OCI-LY3 (cell line): ENCODE measurements around the gene FZD7.
A peak's percentile ranks its signal among the peaks of the same experiment; 100 is the strongest.

Source experiments
- H2AFZ ChIP-seq: fragments of 200-600, 300-600 bp; shearing (Covaris generic); 2 replicates; pipeline ENCODE4 v1.6.0; 2014; ENCODE audit warnings: antibody characterized with exemption, low read depth, low read length
- H3K27ac ChIP-seq: fragments of 200-600, 300-600 bp; sonication (generic); 2 replicates; pipeline ENCODE4 v1.5.1; 2014; ENCODE audit warnings: mild to moderate bottlenecking, low read length, moderate library complexity, mixed read lengths
- H3K27me3 ChIP-seq: fragments of 200-600, 300-600 bp; sonication (generic); 2 replicates; pipeline ENCODE4 v1.6.1; 2014; ENCODE audit warnings: low read depth, low read length, mixed read lengths
- H3K36me3 ChIP-seq: fragments of 200-600, 300-600 bp; sonication (generic); replicated peaks from 2 replicates; pipeline ENCODE3; 2014; ENCODE audit warnings: low read depth, low read length, mixed read lengths
- H3K4me1 ChIP-seq: fragments of 300-600, 200-600 bp; sonication (generic); 2 replicates; pipeline ENCODE4 v1.6.1; 2014; ENCODE audit warnings: low read length, mixed read lengths
- H3K4me2 ChIP-seq: fragments of 200-600, 300-600 bp; sonication (generic); 2 replicates; pipeline ENCODE4 v1.6.1; 2014; ENCODE audit warnings: low read length, mixed read lengths
- H3K4me3 ChIP-seq: fragments of 300-600, 200-600 bp; sonication (generic); 2 replicates; pipeline ENCODE4 v1.5.1; 2014; ENCODE audit warnings: antibody characterized with exemption, mild to moderate bottlenecking, low read length, moderate library complexity
- H3K79me2 ChIP-seq: fragments of 300-600, 200-600 bp; shearing (Covaris generic); 2 replicates; pipeline ENCODE4 v1.6.1; 2014; ENCODE audit warnings: mild to moderate bottlenecking, low read length, mixed read lengths
- H3K9ac ChIP-seq: fragments of 300-600, 200-600 bp; shearing (Covaris generic); 2 replicates; pipeline ENCODE4 v1.6.0; 2014; ENCODE audit warnings: mild to moderate bottlenecking, low read length, moderate library complexity
- H3K9me3 ChIP-seq: fragments of 200-600, 300-600 bp; shearing (Covaris generic); 2 replicates; pipeline ENCODE4 v1.6.1; 2014; ENCODE audit warnings: low read length, mixed read lengths; ENCODE audit not compliant: insufficient read depth
- H4K20me1 ChIP-seq: fragments of 200-600, 300-600 bp; sonication (generic); 2 replicates; pipeline ENCODE4 v1.6.1; 2016; ENCODE audit warnings: low read length, mixed read lengths; ENCODE audit not compliant: insufficient read depth
- CTCF ChIP-seq: fragments of 200-600, 300-600 bp; sonication (generic); IDR thresholded peaks from 2 replicates; pipeline ENCODE4 v1.5.1; 2014; ENCODE audit warnings: antibody characterized with exemption, low read length, low read depth
- EZH2phosphoT487 ChIP-seq: fragments of 200-600 bp; shearing (Covaris generic); IDR thresholded peaks from 2 replicates; pipeline ENCODE4 v1.6.1; 2018; ENCODE audit warnings: antibody characterized with exemption, mixed run types, low read depth

Gene FZD7

DNA sequence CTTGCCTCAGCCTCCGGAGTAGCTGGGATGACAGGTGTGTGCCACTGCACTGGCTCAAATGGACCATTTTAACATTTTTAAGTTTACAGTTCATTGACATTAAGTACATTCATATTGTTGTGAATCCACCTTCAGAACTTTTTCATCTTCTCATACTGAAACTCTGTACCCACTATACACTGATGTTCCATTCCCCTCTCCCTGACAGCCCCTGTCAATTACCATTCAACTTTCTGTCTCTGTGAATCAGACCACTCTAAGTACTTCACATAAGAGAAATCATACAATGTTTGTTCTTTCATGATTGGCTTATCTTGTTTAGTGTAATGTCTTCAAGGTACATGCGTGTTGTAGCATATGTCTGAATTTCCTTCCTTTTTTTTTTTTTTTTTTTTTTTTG is 37.5 kb downstream of the FZD7 start:
- no peak overlapping the region for H3K9ac ChIP-seq
- H3K4me2 ChIP-seq: 0 out of 2 replicates have a peak overlapping the region, but pooled peaks have one; percentile 7
- TF ChIP-seq CTCF (no peak), EZH2phosphoT487 (no peak)
- H3K4me1 ChIP-seq: peaks cover 4% of the 10 kb centered on the region
- no peaks in the 10 kb centered on the region for H3K36me3 ChIP-seq
- no peaks in the 10 kb centered on the region for H4K20me1 ChIP-seq
- H3K9me3 ChIP-seq: no peaks in the 10 kb centered on the region
- H3K4me3 ChIP-seq: no peak overlapping the region
- H3K27ac ChIP-seq: no peak overlapping the region
- H3K27me3 ChIP-seq: no peaks in the 10 kb centered on the region
- H2AFZ ChIP-seq: 0 out of 2 replicates have a peak overlapping the region, but pooled peaks have one; percentile 11
- no peaks in the 10 kb centered on the region for H3K79me2 ChIP-seq

DNA sequence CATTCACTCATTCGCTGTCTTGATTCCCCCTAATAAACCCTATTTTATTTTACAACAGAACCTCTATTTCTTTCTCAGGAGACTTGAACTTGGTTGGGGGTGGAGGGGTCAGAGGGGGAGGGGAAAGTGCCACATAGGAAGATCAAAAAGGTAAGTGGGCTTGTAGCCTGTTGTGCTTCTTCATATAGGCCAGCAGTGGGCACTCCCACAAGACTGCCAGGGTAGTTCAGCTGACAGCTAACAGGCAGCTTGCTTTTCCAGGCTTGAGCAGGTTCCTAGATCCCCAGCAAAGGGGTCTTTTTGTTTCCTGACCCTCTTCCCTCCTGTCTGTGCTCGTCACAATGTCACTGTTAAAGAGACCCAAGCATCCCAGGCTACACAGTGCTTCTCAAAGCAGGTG is 38.6 kb downstream of the FZD7 start:
- Histone ChIP-seq H3K4me1 (peaks cover 4% of the 10 kb centered on the region), H3K4me3 (no peak overlapping the region), H3K79me2 (no peaks in the 10 kb centered on the region), H3K9ac (no peak overlapping the region), H3K27ac (no peak overlapping the region), H3K4me2 (no peak overlapping the region), H2AFZ (no peak overlapping the region), H3K9me3 (no peaks in the 10 kb centered on the region), H4K20me1 (no peaks in the 10 kb centered on the region), H3K27me3 (no peaks in the 10 kb centered on the region), H3K36me3 (no peaks in the 10 kb centered on the region)
- TF ChIP-seq EZH2phosphoT487 (no peak), CTCF (peak; percentile 30; the same call in 1 of the 2 replicates)

DNA sequence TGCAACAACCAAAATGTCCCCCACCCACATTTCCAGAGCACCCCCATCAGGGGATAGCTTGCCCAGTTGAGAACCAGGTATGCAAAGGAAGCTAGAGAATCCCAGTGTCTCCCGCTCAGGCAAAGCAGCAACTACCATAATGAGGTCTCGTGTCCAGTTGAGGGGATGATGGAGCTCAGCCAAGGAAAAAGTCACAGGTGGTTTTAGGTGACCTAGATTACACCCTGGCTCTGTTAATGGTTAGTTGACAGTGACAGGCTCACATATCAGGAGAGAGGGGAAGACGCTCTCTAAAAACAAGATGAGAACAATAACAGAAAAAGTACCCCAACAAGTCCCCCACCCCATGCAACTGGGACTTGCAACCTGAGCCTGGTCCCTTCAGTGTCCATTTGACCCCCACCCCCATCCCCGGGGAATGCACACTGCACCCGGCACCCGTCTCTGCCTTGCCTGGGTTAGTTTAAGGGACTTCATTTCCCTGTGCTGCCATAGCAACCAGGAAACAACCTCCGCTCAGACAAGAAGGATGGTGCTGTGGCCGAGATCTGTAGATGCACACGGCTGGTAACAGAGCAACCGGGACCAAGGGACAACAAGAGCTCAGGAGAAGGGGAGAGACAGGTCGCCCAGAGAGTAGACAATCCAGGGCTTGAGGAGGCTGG is 39.2 kb downstream of the FZD7 start, which contains the start of gene KIAA2012:
Gene KIAA2012, plus strand, starts transcription at position 519 of the 665 bp plus-strand sequence. CDS start 373 bp downstream, outside the sequence.
- Histone ChIP-seq H2AFZ (no peak within 1 kb of the TSS), H3K9ac (no peak within 1 kb of the TSS), H3K9me3 (no peaks in the 10 kb centered on the region), H3K79me2 (no peaks in the 10 kb centered on the region), H3K4me1 (peaks cover 4% of the 10 kb centered on the region), H3K27me3 (no peaks in the 10 kb centered on the region), H4K20me1 (no peaks in the 10 kb centered on the region), H3K36me3 (no peaks in the 10 kb centered on the region), H3K4me3 (no peak within 1 kb of the TSS), H3K4me2 (no peak within 1 kb of the TSS), H3K27ac (no peak within 1 kb of the TSS)
- TF ChIP-seq CTCF (no peak), EZH2phosphoT487 (no peak)

GRCh38 chr2:202074324-202074723 is 40.7 kb downstream of the FZD7 start:
- Histone ChIP-seq H3K9ac (no peak overlapping the region), H3K4me3 (no peak overlapping the region), H3K4me1 (peaks cover 4% of the 10 kb centered on the region), H3K27me3 (no peaks in the 10 kb centered on the region), H4K20me1 (no peaks in the 10 kb centered on the region), H3K36me3 (no peaks in the 10 kb centered on the region), H3K9me3 (no peaks in the 10 kb centered on the region), H2AFZ (no peak overlapping the region), H3K4me2 (no peak overlapping the region), H3K79me2 (no peaks in the 10 kb centered on the region), H3K27ac (no peak overlapping the region)
- no peak for TF ChIP-seq EZH2phosphoT487
- no peak for TF ChIP-seq CTCF
